ENCODE results near the gene PRPF8.

PRPF8 gene

DNA sequence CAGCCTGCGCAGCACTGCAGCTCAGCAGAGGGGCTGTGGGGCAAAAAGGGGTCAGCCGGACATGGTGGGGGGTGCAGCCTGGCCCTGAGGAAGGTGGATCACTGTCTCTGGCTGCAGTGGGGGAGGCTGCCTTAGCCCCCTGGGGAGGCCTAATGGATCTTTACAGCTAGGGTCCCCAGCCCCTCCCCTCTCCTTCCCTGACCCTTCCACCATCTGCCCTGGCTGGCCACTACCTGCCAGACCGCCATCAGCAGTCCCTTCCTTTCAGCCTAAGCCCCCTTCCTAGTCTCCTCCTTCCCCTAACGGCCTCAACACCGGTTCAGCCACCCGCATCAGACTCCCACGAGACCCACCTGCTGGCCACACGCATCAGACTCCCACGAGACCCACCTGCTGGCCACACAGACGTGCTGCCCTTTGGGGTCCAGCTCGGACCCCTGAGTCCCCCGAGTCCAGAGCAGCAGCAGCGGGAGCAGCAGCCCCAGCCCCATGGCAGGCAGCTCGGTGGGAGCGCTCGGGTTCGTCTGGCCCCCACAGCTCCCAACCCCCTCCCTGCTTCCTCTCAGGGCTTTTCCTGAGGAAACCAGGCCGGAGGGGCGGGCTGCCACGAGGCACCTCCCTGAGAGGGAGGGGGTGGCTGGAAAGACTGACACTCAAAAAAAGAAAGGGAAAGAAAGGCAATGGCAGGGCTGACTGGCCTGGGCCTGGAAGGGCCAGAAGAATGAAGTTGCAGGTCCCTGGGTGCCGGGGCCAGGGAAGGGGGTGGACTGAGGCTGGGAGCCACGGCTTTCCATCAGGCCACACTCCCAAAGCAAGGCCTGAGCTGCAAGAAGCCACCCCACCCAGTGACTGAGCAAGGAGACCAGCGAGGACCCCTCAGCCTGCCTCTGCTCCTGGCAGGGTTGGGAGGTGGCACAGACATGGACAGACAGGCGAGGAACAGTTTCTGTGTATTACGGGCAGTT is 39.2 kb downstream of the PRPF8 start, which contains the start of gene SCARF1:
SCARF1 (minus strand) TSS at position 526 of the 965 bp plus-strand sequence; CDS start at position 491, 35 bp downstream.
- Histone ChIP-seq H3K27me3 (replicated peaks; ENCODE audit: control insufficient read depth, insufficient read depth, low read length, poor library complexity, severe bottlenecking) (no peaks in the 10 kb centered on the region), H3K9me3 (ENCODE audit: control insufficient read depth, low read length) (no peaks in the 10 kb centered on the region), H3K27ac (ENCODE audit: insufficient read depth, low read length, poor library complexity, severe bottlenecking) (no peak within 1 kb of the TSS), H3K36me3 (ENCODE audit: control insufficient read depth, insufficient read depth, low read length) (peaks cover 6% of the 10 kb centered on the region), H3K4me1 (ENCODE audit: control insufficient read depth, insufficient read depth, low read length, poor library complexity, severe bottlenecking) (peaks cover 31% of the 10 kb centered on the region), H3K4me3 (ENCODE audit: insufficient read depth, low read depth, low read length, poor library complexity, severe bottlenecking) (no peak within 1 kb of the TSS)
- no peak for DNase-seq

DNA sequence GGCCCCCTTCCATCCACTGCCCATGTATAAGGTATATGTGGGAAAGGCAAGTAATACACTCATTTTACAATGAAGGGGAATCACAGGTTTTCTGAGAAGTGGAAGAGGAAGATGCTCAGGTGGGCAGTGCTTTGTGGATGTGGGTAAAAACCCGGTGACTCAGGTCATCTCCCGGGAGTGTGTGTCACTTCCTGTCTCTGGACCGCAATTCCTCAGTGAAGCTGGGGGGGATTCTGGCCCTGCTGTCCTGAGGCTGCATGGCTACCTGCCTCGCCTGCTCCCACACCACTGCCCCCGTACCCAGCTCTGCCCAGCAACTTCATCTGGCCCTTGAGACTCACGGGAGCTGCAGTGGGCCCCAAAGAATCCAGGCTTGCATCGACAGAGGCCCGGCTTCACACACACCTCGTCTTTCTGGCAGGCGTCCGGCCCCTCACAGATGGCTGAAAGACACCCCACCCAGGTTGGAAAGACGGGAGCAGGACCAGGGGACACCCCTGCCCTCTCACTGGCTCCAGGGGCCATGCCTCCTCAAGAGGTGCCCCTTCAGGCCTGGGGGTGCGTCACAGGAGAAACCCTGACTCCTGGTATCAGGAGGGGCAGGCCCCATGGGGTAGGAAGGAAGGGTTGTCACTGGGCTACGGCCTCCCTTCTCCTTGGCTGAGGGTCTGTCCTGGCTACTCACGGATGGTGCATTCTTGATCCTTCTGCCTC is 40.0 kb downstream of the PRPF8 start:
- no peak for DNase-seq
- no peaks in the 10 kb centered on the region for H3K9me3 ChIP-seq (ENCODE audit: control insufficient read depth, low read length)
- H3K27me3 ChIP-seq (replicated peaks; ENCODE audit: control insufficient read depth, insufficient read depth, low read length, poor library complexity, severe bottlenecking), result no peaks in the 10 kb centered on the region
- peaks cover 26% of the 10 kb centered on the region for H3K4me1 ChIP-seq (ENCODE audit: control insufficient read depth, insufficient read depth, low read length, poor library complexity, severe bottlenecking)
- no peak overlapping the region for H3K27ac ChIP-seq (ENCODE audit: insufficient read depth, low read length, poor library complexity, severe bottlenecking)
- H3K36me3 ChIP-seq (ENCODE audit: control insufficient read depth, insufficient read depth, low read length), result no peaks in the 10 kb centered on the region
- H3K4me3 ChIP-seq (ENCODE audit: insufficient read depth, low read depth, low read length, poor library complexity, severe bottlenecking), result no peak overlapping the region

DNA sequence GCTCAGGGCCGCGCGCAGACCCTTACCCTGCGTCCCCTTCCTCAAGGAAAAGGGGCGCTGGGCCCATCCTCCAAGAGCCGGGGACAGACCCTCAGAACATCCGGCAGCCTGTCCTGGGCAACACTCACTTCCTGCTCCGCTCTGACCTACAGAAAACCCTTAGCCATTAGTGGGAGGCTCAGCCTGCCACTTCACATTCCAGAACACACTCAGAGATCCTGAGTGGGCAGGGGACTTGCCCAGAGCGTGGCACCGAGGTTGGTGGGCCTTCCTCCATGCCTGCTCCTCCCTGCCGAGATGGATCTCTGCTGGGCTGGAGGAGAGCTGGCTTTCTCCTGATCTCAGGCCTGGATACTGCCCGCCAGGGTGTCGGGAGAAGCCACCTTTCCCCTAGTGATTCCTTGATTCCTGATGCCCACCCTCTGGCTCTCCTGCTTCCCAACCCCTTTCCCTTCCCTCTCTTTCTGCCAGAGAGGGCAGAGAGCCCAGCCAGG is 40.6 kb downstream of the PRPF8 start:
- H3K4me1 ChIP-seq (ENCODE audit: control insufficient read depth, insufficient read depth, low read length, poor library complexity, severe bottlenecking), result peaks cover 25% of the 10 kb centered on the region
- no peak for DNase-seq
- H3K4me3 ChIP-seq (ENCODE audit: insufficient read depth, low read depth, low read length, poor library complexity, severe bottlenecking), result peak overlapping the region; percentile 48
- H3K27me3 ChIP-seq (replicated peaks; ENCODE audit: control insufficient read depth, insufficient read depth, low read length, poor library complexity, severe bottlenecking), result no peaks in the 10 kb centered on the region
- no peak overlapping the region for H3K27ac ChIP-seq (ENCODE audit: insufficient read depth, low read length, poor library complexity, severe bottlenecking)
- H3K9me3 ChIP-seq (ENCODE audit: control insufficient read depth, low read length), result no peaks in the 10 kb centered on the region
- no peaks in the 10 kb centered on the region for H3K36me3 ChIP-seq (ENCODE audit: control insufficient read depth, insufficient read depth, low read length)

DNA sequence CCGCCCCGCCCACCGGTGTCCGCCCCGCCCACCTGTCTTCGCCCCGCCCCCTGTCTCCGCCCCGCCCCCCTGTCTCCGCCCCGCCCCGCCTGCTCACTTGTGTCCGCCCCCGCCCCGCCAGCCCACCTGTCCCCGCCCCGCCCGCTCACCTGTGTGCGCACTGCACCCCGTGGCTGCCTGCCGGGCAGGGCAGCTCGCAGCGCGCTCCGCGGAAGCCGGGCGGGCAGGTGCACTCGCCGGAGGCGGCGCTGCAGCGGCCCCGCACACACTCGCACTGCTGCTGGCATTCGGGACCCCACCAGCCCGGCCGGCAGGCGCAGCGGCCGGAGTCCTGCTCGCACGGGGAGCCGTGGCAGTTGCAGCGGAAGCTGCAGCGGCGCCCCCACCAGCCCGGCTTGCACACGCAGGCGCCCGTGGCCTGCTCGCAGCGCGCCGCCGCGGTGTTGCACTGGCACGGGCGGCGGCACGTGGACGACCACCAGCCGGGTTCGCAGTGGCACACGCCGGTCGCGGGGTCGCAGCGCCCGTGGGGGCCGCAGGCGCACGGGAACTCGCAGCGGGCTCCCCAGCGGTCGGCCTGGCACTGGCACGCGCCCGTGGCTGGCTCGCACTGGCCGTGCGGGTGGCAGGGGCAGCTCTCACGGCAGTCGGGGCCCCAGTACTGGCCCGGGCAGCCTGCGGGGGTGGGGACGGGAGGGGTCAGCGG is 41.2 kb downstream of the PRPF8 start:
- peak overlapping the region; percentile 48 for H3K4me3 ChIP-seq (ENCODE audit: insufficient read depth, low read depth, low read length, poor library complexity, severe bottlenecking)
- peak; percentile 68 to 73 (median 70) for DNase-seq
- no peaks in the 10 kb centered on the region for H3K27me3 ChIP-seq (replicated peaks; ENCODE audit: control insufficient read depth, insufficient read depth, low read length, poor library complexity, severe bottlenecking)
- H3K4me1 ChIP-seq (ENCODE audit: control insufficient read depth, insufficient read depth, low read length, poor library complexity, severe bottlenecking), result peaks cover 22% of the 10 kb centered on the region
- no peaks in the 10 kb centered on the region for H3K9me3 ChIP-seq (ENCODE audit: control insufficient read depth, low read length)
- no peaks in the 10 kb centered on the region for H3K36me3 ChIP-seq (ENCODE audit: control insufficient read depth, insufficient read depth, low read length)
- H3K27ac ChIP-seq (ENCODE audit: insufficient read depth, low read length, poor library complexity, severe bottlenecking), result no peak overlapping the region

DNA sequence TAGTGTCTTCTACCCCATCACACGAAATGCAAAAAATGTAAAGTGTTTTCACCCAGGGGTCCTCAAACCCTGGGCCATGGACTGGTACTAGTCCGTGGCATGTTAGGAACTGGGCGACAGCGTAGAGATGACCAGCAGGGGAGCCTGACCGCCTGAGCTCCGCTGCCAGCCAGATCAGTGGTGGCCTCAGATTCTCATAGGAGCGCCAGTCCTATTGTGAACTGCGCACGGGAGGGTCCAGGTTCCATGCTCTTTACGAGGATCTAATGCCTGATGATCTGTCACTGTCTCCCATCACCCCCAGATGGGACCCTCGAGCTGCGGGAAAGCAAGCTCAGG is 43.6 kb downstream of the PRPF8 start:
- Histone ChIP-seq H3K36me3 (ENCODE audit: control insufficient read depth, insufficient read depth, low read length) (no peaks in the 10 kb centered on the region), H3K4me1 (ENCODE audit: control insufficient read depth, insufficient read depth, low read length, poor library complexity, severe bottlenecking) (peaks cover 16% of the 10 kb centered on the region), H3K27me3 (replicated peaks; ENCODE audit: control insufficient read depth, insufficient read depth, low read length, poor library complexity, severe bottlenecking) (no peaks in the 10 kb centered on the region), H3K27ac (ENCODE audit: insufficient read depth, low read length, poor library complexity, severe bottlenecking) (no peak overlapping the region), H3K4me3 (ENCODE audit: insufficient read depth, low read depth, low read length, poor library complexity, severe bottlenecking) (no peak overlapping the region), H3K9me3 (ENCODE audit: control insufficient read depth, low read length) (no peaks in the 10 kb centered on the region)
- DNase-seq, result no peak

DNA sequence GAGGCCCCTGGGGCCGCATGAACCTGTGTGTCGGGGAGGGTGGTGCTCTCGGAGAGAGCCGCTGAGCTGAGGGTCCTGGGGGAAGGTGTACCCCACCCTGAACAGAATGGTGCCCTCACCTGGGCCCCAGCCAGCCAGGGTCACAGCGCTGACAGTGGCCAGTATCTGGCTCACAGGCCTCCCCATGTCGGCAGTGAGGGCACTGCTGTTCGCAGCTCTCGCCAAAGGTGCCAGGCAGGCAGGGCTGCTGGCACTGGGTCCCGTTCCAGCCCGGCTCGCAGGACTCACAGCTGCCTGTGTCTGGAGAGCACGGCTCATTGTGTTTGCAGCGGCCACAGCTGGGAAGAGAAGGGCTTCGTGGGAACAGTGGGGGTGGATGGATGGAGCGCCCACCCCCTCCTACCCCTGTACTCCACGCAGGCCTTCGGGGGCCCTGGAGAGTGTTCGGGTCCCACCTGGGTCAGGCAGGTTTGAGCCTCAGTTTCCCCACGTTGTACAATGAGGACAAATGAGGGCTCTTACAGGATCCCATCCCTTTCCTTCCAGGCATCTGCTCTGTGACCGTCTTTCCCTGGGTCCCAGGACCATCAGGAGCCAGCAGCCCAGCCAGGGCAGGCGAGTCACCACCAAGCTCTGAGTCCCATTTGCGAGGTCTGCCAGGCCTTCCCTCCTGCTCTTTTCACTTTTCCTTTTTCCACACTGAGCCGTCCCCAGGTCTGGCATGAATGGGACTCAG is 44.2 kb downstream of the PRPF8 start:
- Histone ChIP-seq H3K9me3 (ENCODE audit: control insufficient read depth, low read length) (no peaks in the 10 kb centered on the region), H3K4me1 (ENCODE audit: control insufficient read depth, insufficient read depth, low read length, poor library complexity, severe bottlenecking) (peaks cover 16% of the 10 kb centered on the region), H3K36me3 (ENCODE audit: control insufficient read depth, insufficient read depth, low read length) (no peaks in the 10 kb centered on the region), H3K27ac (ENCODE audit: insufficient read depth, low read length, poor library complexity, severe bottlenecking) (no peak overlapping the region), H3K4me3 (ENCODE audit: insufficient read depth, low read depth, low read length, poor library complexity, severe bottlenecking) (no peak overlapping the region), H3K27me3 (replicated peaks; ENCODE audit: control insufficient read depth, insufficient read depth, low read length, poor library complexity, severe bottlenecking) (no peaks in the 10 kb centered on the region)
- no peak for DNase-seq

DNA sequence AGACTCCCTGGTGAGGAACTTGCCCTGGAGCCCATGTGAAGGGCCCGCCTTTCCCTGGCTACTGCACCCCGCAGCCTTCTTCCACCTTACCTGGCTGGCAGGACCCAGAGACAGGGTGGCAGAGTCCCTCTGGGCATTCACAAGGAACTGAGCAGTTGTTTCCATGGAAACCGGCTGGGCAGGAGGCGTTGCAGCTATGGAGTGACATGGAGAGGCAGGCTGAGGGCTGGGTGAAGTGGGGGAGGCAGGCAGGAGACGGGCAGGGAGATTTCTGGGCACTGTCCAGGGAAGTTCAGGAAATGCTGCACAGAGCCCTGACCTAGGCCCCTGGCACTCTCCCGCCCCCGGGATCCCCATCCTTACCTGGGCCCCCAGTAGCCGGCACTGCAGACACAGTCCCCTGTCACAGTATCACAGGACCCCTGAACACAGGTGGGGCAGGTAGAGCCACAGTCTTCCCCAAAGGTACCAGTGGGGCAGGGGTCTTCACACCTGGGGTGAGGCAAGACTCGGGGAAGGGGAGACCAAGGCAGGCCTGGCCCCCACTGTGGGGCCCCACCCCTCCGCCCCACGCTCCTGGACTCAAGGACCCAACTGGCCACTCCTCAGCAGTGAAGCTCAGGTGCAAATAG is 45.0 kb downstream of the PRPF8 start:
- no peak overlapping the region for H3K4me3 ChIP-seq (ENCODE audit: insufficient read depth, low read depth, low read length, poor library complexity, severe bottlenecking)
- H3K27me3 ChIP-seq (replicated peaks; ENCODE audit: control insufficient read depth, insufficient read depth, low read length, poor library complexity, severe bottlenecking), result no peaks in the 10 kb centered on the region
- no peak overlapping the region for H3K27ac ChIP-seq (ENCODE audit: insufficient read depth, low read length, poor library complexity, severe bottlenecking)
- H3K9me3 ChIP-seq (ENCODE audit: control insufficient read depth, low read length), result no peaks in the 10 kb centered on the region
- no peaks in the 10 kb centered on the region for H3K36me3 ChIP-seq (ENCODE audit: control insufficient read depth, insufficient read depth, low read length)
- DNase-seq, result no peak
- H3K4me1 ChIP-seq (ENCODE audit: control insufficient read depth, insufficient read depth, low read length, poor library complexity, severe bottlenecking), result peaks cover 13% of the 10 kb centered on the region

DNA sequence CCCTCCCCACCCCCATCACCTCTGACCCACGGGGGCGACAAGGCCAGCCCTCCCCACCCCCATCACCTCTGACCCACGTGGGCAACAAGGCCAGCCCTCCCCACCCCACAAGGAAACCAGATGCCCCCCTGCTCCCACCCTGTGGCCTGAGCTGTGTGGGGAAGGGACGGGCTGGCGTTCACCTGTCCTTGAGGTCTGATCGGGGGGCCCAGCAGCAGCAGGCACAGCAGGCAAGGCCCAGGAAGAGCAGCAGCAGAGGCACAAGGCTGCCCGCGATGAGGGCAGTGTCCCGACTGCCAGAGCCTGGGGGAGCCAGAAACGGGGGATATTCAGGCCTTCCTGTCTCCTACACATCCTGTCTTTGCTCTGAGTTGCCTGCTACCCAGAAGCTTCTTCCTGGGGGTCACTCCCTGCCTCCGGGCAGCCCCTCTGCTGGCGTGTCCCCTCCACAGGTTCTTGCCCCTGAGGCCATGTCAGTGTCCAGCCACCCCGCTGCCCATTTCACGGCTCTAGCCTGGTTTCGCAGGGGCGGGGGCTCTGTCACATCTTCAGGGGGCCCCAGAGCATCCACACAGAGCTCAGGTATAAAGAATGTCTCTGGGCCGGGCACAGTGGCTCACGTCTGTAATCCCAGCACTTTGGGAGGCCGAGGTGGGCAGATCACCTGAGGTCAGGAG is 45.9 kb downstream of the PRPF8 start:
- H3K9me3 ChIP-seq (ENCODE audit: control insufficient read depth, low read length), result no peaks in the 10 kb centered on the region
- H3K4me1 ChIP-seq (ENCODE audit: control insufficient read depth, insufficient read depth, low read length, poor library complexity, severe bottlenecking), result peaks cover 4% of the 10 kb centered on the region
- no peak for DNase-seq
- H3K36me3 ChIP-seq (ENCODE audit: control insufficient read depth, insufficient read depth, low read length), result no peaks in the 10 kb centered on the region
- H3K27me3 ChIP-seq (replicated peaks; ENCODE audit: control insufficient read depth, insufficient read depth, low read length, poor library complexity, severe bottlenecking), result no peaks in the 10 kb centered on the region
- H3K4me3 ChIP-seq (ENCODE audit: insufficient read depth, low read depth, low read length, poor library complexity, severe bottlenecking), result no peak overlapping the region
- no peak overlapping the region for H3K27ac ChIP-seq (ENCODE audit: insufficient read depth, low read length, poor library complexity, severe bottlenecking)

Measured in effector memory CD4-positive, alpha-beta T cell (primary cell).